ENCODE measurements around the gene RETSAT.

DNA sequence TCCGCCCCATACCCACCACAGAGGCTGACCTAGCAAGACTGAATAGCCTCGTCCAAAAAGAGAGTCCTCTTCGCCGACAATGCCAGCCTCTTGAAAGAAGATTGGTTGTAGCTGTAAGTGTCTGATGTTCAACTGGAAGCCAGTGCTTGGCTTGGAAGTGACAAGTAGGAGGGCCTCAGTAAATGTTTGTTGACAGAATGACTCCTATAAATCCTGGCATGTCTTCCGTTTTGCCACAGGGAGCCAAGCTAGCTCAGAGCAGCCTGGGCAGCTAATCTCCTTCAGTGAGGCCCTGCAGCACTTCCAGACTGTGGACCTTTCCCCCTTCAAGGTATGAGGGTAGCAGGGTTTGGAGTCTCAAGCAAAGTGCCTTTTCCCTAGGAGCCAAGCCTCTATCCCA is 15.2 kb upstream of the RETSAT start:
- TF ChIP-seq, protein P1, sequence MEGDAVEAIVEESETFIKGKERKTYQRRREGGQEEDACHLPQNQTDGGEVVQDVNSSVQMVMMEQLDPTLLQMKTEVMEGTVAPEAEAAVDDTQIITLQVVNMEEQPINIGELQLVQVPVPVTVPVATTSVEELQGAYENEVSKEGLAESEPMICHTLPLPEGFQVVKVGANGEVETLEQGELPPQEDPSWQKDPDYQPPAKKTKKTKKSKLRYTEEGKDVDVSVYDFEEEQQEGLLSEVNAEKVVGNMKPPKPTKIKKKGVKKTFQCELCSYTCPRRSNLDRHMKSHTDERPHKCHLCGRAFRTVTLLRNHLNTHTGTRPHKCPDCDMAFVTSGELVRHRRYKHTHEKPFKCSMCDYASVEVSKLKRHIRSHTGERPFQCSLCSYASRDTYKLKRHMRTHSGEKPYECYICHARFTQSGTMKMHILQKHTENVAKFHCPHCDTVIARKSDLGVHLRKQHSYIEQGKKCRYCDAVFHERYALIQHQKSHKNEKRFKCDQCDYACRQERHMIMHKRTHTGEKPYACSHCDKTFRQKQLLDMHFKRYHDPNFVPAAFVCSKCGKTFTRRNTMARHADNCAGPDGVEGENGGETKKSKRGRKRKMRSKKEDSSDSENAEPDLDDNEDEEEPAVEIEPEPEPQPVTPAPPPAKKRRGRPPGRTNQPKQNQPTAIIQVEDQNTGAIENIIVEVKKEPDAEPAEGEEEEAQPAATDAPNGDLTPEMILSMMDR (IDR thresholded peaks at IDR 0.05): no peak
- TF ChIP-seq POLR2A (IDR thresholded peaks at IDR 0.05) (no peak), POLR2AphosphoS5 (IDR thresholded peaks at IDR 0.05; ENCODE audit: insufficient read depth in 1 of 2, low read depth in 1 of 2) (no peak)
